ENCODE measurements around the gene OOSP3. TPM values are rescaled to one million over a fixed set of nuclear protein-coding genes. Genes with fewer than 3 reads are reported as not detected.

Gene OOSP3
- total RNA-seq, 2 donors from 2014 or later, result not detected

- Mint-ChIP-seq H3K4me1 (no peaks in the 10 kb centered on the region), H3K9me3 (no peaks in the 10 kb centered on the region), H3K27ac (no peak overlapping the region), H3K4me3 (no peak overlapping the region), H3K27me3 (ENCODE audit: insufficient read depth) (no peaks in the 10 kb centered on the region), H3K36me3 (ENCODE audit: low read depth) (no peaks in the 10 kb centered on the region)
- Histone ChIP-seq H3K27me3 (ENCODE audit: control insufficient read depth, insufficient read depth, low read length, poor library complexity, severe bottlenecking) (no peaks in the 10 kb centered on the region), H3K9me3 (ENCODE audit: control insufficient read depth, low read length) (no peaks in the 10 kb centered on the region), H3K4me1 (ENCODE audit: control insufficient read depth, insufficient read depth, low read length) (no peaks in the 10 kb centered on the region), H3K9ac (ENCODE audit: extremely low read depth, low read length, poor library complexity, severe bottlenecking) (no peak overlapping the region), H3K4me3 (ENCODE audit: low read length) (no peak overlapping the region), H3K36me3 (ENCODE audit: control insufficient read depth, insufficient read depth, low read length) (no peaks in the 10 kb centered on the region), H3K27ac (ENCODE audit: low read depth, low read length) (no peak overlapping the region)
- DNase-seq, result no peak
- TF ChIP-seq CTCF (conservative IDR thresholded peaks at IDR 0.05), result no peak
Measured at GRCh38 chr11:59877325-59877724, 1.3 kb upstream of the OOSP3 start.

GRCh38 chr11:59877784-59878183 lies 798 bp upstream of the OOSP3 start:
- DNase-seq, result no peak
- Histone ChIP-seq H3K27me3 (ENCODE audit: control insufficient read depth, insufficient read depth, low read length, poor library complexity, severe bottlenecking) (no peaks in the 10 kb centered on the region), H3K4me3 (ENCODE audit: low read length) (no peak overlapping the region), H3K9me3 (ENCODE audit: control insufficient read depth, low read length) (no peaks in the 10 kb centered on the region), H3K9ac (ENCODE audit: extremely low read depth, low read length, poor library complexity, severe bottlenecking) (no peak overlapping the region), H3K4me1 (ENCODE audit: control insufficient read depth, insufficient read depth, low read length) (no peaks in the 10 kb centered on the region), H3K27ac (ENCODE audit: low read depth, low read length) (no peak overlapping the region), H3K36me3 (ENCODE audit: control insufficient read depth, insufficient read depth, low read length) (no peaks in the 10 kb centered on the region)
- TF ChIP-seq CTCF (conservative IDR thresholded peaks at IDR 0.05), result no peak
- no peak overlapping the region for H3K4me3 Mint-ChIP-seq
- H3K4me1 Mint-ChIP-seq, result no peaks in the 10 kb centered on the region
- no peaks in the 10 kb centered on the region for H3K27me3 Mint-ChIP-seq (ENCODE audit: insufficient read depth)
- no peaks in the 10 kb centered on the region for H3K36me3 Mint-ChIP-seq (ENCODE audit: low read depth)
- H3K9me3 Mint-ChIP-seq, result no peaks in the 10 kb centered on the region
- H3K27ac Mint-ChIP-seq, result no peak overlapping the region

GRCh38 chr11:59879567-59879966 lies 985 bp downstream of the OOSP3 start:
- no peak overlapping the region for H3K4me3 Mint-ChIP-seq
- no peaks in the 10 kb centered on the region for H3K9me3 Mint-ChIP-seq
- no peak overlapping the region for H3K4me3 ChIP-seq (ENCODE audit: low read length)
- no peak overlapping the region for H3K27ac Mint-ChIP-seq
- no peaks in the 10 kb centered on the region for H3K9me3 ChIP-seq (ENCODE audit: control insufficient read depth, low read length)
- no peaks in the 10 kb centered on the region for H3K4me1 Mint-ChIP-seq
- WGBS, 2 experiments (ENCODE audit: insufficient coverage in 1 of 2, insufficient read length in 1 of 2), result 80 to 91% methylated on average over 1 of the region's 1 CpG
- no peaks in the 10 kb centered on the region for H3K27me3 ChIP-seq (ENCODE audit: control insufficient read depth, insufficient read depth, low read length, poor library complexity, severe bottlenecking)
- DNase-seq, result no peak
- no peaks in the 10 kb centered on the region for H3K36me3 Mint-ChIP-seq (ENCODE audit: low read depth)
- H3K27ac ChIP-seq (ENCODE audit: low read depth, low read length), result no peak overlapping the region
- H3K4me1 ChIP-seq (ENCODE audit: control insufficient read depth, insufficient read depth, low read length), result no peaks in the 10 kb centered on the region
- H3K9ac ChIP-seq (ENCODE audit: extremely low read depth, low read length, poor library complexity, severe bottlenecking), result no peak overlapping the region
- no peak for TF ChIP-seq CTCF (conservative IDR thresholded peaks at IDR 0.05)
- no peaks in the 10 kb centered on the region for H3K36me3 ChIP-seq (ENCODE audit: control insufficient read depth, insufficient read depth, low read length)
- no peaks in the 10 kb centered on the region for H3K27me3 Mint-ChIP-seq (ENCODE audit: insufficient read depth)
